ENCODE results near the gene BRIX1.

BRIX1 gene, protein sequence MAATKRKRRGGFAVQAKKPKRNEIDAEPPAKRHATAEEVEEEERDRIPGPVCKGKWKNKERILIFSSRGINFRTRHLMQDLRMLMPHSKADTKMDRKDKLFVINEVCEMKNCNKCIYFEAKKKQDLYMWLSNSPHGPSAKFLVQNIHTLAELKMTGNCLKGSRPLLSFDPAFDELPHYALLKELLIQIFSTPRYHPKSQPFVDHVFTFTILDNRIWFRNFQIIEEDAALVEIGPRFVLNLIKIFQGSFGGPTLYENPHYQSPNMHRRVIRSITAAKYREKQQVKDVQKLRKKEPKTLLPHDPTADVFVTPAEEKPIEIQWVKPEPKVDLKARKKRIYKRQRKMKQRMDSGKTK
- 45.4 to 63.6 reads per million in 2 donors for total RNA-seq

DNA sequence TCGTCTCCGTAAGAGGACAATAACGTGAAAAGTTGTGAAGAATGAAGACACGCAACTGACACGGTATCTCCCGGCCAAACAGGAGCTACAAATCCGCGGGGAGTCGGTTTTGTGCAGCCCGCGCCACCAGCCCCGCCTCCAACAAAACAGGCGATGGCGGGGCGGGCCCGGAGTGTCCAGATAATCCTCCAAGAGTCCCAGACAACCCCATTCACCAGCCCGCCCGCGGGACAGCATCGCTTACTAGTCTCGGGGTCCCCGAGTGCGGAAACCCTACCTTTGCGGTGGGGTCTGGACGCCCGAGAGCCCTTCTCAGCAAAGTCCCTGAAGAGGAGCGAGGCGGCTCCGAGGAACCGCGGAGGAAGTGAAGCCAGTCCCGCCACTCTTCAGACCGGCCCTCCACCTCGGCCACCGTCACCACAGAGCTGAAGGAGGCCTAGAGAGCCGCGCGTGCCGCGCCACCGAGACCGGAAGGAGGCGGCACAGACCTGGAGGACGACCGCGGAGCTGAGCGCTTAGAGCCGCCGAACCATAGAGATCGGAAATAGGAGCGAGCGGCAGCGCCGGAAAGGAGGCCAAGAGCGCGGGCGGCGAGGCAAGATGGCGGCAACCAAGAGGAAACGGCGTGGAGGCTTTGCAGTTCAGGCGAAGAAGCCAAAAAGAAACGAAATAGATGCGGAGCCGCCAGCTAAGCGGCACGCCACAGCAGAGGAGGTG is at the start of gene BRIX1, which contains the start of gene RAD1:
Gene BRIX1 (plus strand): TSS at position 573 of the 717 bp plus-strand sequence. CDS start 28 bp downstream, at position 601.
Gene RAD1 (minus strand): TSS at position 366 of the 717 bp plus-strand sequence. CDS start 612 bp downstream, outside the sequence.
- peak; percentile 87 for DNase-seq

DNA sequence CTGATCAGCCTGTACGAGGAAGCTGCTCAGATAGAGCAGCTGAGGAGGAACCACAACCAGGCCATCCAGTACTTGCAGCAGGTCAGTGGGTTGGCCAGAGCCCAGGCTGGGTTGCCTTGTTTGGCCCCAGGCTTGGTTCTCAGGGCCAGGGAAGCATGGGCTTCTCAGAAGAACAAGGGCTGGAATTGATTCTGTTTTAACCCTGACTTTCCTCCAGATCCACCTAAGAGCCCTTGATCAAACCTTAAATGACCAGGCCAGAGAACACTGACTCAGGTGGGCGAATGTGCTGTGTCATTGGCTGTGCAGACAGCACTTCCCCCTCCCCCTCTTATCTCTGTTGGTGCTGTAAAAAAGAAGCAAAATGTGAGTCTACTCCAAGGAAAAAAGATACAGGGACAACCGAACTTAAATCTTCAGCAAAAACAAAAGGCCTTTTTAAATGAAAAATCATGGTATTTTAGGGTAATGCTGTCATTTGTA is 48.5 kb upstream of the BRIX1 start:
- DNase-seq, result no peak

DNA sequence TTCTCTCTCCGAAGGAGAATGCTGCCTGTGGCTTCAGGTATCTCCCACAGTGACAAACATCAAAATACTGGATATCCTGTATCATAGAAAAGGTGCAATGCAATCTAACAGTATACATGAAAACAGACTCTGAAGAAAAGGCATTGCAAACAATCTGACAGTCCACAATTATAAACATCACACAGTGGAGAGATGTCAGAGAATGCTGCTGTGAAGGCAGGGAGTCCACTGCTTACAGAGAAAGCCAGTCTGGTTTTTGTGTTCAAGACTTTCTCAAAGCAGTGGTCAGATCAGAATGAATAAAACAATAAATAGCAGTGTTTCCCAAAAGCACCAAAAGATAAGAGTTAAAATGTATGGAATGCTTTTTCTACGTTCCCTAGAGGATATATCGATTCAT is 47.9 kb upstream of the BRIX1 start:
- no peak for DNase-seq

DNA sequence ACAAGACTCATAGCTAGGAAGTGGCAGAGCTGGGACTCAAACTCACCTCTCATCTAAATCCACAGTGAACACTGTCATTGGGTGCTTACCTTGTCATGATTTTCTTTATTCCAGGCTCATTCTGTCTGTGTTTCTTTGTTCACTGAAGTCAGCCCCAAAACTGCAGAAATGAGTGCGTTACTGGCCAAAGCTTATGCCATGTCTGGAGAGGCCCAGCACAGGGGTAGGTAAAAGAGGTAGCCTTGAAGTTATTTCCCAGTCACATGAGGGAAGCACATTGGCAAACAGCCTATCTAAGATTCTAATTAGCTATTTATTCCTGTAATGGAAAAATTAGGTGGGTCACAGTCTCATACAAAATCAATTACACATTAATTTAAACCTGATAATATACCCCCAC is 46.7 kb upstream of the BRIX1 start:
- no peak for DNase-seq

DNA sequence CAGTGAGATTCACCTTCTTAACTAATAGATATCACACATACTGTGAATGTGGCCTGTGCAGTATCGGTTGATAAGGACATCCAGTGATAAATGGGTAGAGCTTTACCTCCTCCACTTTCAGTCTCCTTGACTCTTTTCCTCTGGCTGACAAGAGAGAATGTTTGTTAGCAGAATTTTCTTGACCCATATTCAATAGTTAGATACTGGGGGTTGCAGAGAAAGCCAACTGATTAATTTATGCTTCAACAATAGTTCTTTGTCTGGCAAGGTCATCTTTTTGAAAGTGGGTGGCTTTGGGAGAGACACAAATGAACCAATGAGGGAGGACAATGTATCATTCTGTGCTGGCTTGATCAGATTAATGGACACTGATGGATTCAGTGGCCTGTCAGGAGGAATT is 46.3 kb upstream of the BRIX1 start:
- no peak for DNase-seq

DNA sequence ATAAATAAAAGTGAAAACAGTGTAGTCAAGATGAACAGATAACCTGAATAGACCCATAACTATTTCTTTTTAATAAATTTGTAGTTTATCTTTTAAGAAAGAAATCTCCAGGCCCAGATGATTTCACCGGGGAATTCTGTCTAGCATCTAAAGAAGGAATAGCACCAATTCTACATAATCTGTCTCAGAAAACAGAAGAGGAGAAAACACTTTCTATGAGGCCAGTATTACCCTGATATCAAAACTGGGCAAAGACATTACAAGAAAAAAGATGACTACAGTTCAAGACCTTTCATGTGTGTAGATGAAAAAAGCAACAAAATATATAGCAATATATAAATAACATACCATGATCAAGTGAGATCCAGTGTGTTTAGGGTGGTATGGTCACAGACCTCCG is 45.1 kb upstream of the BRIX1 start:
- DNase-seq, result no peak

DNA sequence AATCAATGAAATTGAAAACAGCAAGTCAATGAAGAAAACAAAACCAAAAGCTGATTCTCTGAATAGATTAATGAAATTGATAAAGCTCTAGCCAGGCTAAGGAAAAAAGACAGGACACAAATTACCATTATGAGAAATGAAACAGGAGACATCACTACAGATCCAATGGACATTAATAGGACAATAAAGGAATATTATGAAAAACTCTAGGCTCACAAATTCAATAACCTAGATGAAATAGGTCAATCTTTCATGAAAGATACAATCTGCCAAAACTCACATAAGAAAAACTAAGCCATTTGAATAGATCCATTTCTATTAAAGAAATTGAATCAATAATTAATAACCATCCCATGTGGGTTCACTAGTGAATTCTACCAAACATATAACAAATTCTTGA is 39.2 kb upstream of the BRIX1 start:
- no peak for DNase-seq

DNA sequence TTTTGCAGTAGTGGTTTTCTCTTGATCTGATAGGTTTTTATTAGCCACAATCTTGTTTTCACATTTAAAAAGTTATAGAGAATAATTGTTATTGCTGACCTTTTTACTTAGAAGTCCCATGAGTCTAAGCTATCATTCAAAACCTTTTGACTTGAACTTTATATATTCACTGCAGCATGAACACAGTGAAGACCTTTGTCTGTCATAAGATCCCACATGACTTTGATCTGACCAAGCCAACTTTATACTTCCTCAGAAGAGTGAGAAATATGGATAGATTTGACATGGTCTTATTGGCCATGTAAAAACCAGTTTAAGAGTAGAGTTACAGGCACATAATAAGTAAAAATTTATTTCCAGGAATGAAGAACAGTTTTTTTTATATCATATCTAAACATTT is 34.3 kb upstream of the BRIX1 start:
- no peak for DNase-seq

DNA sequence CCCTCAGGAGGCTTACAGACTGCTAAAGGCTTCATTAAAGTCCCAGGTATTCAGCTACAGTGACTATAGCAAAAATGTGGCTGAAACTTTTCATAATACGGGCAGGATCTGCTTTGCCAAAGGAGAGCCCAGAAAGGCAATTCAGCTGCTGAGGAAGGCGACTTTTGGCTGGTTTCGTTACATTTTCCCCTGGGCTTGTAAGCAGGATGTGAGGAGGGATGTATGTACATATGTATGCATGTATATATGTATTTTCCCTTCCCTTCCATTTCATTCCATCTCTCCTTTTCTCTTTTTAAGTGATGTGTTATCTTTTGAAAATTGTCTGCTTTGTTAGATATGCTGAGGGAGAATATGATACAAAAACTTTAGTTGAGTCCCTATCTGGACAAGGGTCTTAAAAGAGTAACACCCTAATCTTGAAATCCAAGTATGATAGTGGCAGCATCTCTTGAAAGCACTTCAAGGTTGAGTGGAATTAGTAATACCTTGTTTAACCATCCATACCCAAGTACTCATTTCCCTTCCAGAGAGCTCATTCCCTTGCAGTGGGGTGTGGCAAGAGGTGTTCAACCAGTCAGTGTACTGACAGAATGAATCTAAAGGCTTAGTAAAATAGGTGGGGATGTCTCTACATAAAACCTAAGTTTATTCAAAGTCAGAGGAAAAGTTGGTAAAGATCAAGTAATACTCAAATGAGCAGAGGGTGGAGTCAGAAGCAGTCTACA is 29.0 kb upstream of the BRIX1 start:
- DNase-seq, result no peak

DNA sequence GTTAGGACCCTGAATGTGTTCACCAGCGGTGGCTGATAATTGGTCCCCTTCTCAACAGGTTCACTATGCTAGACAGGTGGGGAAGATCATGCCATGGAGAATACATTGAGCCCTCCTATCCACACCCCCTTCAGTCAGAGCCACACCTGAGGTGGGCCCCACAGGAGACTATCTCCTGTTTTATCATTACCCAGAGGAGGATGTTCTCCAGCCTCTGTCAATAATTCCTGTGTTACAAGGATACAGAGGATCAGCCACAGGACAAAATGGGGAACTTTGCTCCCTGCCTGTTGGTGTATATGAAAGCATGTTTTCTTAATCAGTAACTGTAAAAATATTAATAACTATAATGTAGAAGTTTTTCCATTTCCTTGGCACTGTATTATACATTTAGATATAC is 26.1 kb upstream of the BRIX1 start:
- DNase-seq, result no peak

DNA sequence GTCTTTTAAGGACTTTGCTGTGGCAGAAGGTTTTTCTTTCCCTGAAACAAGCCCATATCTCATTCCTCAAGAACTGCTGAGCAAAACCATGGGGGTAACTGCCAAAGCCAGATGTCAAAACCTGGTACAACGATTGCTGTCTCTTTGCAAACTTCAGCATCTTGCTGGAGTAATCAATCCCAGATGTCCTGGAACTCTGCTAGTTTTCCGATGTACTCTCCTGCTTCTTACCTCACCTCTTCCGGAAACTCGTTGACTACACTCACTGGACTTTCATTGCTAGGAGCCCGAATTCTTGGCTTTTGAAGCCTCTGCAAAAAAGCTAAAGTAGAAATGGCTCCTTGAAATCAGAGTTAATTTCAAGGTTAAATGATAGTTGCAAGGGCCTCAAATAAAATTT is 23.5 kb upstream of the BRIX1 start:
- DNase-seq, result no peak

DNA sequence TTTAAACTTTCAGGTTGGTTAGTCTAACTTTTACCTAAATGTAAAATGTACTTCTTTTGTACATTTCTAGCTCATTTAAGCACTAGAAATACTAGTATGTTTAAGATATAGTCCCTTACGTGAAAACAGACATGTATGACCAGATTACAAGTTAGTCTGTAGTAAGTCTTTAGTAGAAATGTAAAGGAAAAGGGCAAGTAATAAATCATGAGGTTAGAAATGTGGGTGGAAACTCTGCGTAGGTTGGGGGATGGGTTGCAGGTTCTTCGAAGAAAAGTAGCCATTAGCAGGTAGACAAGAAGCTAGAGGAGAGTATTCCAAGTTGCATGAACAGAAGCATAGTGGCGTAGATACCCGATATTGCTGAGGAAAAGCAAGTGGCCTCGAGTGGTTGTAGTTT is 23.1 kb upstream of the BRIX1 start:
- no peak for DNase-seq

DNA sequence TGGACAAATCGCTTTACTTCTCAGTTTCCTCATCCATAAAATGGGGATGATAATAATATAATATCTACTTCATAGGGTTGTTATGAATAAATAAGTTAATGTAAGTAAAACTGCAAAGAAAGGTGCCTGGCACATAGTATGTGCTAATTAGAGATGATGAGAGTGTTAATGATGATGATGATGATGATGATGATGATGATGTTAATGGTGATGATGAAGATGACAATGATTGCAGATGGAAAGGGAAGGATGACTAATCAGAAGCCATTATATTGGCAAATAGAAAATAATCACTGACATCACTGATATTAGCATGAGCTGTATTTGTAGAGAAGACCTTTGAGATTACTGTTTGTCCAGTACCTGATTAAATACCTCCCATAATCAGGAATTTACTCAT is 20.8 kb upstream of the BRIX1 start:
- DNase-seq, result no peak

DNA sequence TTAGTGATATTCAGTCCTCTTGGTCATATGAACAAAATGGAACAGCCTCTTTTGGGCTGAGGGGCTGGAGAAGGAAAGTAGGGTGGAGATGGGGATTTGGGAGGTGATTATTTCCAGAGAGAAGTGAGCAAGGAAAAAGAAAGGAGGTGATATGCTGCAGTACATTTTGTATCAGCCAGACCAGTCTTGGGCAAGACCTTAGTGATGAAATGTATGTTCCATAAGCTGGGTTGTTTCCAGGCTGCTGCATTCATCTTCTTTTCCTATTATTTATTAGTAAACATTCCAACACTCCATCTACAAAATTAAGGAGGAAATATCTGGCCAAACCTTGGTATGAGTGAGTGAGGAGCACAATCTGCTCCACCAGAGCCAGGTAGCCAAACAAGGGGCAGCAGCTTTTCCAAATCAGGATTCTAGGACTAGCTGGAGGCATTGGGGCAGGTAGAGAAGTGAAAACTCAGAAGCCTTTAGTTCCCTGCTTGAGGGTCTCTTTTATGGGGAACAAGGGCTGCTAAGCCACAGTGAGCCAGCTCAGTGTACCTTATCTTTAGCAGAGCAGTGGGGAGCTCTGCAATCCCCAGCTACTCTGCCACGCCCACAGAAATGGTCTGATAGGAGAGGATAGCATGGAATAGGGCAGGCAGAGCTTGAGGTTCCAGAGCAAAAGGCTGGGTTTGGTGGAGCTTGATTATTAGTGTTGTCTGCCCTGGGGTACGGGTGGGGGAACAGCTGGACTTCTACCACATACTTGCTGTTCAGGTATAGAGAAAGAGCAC is 19.7 kb upstream of the BRIX1 start:
- no peak for DNase-seq

DNA sequence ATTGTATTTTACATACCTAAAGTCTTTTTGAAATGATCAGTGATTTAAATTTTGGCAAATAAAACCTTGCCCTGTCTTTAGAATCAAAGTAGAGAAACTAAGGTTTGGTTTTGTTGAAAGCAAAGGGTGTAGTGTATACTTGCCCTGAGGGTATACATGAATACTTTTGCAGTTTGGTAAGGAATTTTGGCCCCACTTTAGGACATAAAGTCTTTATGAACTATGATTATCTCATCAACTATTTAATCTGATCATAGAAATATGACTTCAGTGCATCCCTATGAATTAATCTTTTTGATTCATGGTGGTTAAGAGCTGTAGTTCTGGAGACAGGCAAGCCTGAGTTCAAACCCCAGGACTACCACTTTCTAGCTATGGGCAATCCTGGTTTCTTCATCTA is 17.9 kb upstream of the BRIX1 start:
- no peak for DNase-seq

DNA sequence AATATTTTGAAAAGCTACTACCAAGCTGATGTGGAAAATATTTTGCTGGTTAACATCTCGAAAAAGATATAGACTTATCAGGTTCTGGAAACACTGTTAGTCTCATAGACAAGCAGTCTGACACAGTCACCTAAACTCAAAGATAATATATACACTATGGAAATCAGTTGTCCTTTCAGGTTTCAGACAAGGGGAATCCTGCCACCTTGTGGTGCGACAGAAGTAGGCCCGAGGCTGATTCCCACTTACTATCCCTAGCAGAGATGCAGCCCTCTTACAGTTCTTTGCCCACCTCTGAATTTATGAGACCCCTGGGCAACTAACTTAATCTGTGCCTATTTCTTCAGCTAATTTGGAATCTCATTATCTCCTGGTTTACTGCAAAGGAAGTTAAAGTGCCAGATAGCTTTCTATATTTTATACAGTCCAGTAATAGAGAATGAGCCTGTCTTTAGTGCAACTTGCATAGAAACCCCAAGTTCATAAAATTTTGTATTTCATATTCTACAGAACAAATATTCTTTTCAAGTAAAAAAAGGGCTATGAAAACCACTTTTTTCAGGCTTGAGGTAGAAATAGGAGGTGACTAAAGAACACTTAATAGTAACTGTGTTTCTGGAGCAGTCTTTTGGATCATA is 17.1 kb upstream of the BRIX1 start:
- peak; percentile 46 for DNase-seq

DNA sequence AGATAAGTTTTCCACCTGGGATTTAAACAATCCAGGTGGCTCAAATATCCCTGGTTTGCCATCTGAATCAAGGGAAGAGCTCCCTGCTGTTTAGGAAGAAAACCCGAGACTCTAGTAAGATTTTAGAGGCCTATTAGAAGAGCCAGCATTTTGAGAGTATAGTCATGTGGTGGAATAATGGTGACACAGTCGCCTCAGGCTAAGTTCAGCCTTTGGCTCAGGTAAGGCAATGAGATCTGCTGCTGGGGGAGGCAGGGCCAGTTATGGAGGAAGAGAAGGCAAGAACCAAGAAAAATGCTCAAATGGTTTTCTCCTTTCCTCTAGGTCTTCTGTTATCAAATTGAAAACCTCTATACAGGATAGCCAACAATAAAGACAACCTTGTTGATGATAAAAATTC is 16.4 kb upstream of the BRIX1 start:
- no peak for DNase-seq

DNA sequence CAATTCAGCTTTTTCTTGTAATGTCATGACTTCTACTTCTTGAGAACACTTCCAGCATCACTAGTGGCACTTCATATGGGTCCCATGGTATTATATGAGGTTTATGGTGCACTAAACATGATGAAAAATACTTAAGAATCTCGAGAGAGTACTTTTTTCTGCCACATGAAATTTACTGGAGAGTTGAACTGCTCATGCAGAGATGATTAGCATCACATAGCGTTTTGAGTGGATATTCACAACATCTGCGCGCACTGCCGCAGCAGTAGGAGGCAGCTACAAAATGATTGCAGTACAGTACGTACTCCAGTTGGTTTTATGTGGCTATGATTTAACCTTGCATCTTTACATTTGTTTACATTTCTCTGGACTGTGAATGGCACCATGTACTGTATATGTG is 14.9 kb upstream of the BRIX1 start:
- DNase-seq, result no peak

DNA sequence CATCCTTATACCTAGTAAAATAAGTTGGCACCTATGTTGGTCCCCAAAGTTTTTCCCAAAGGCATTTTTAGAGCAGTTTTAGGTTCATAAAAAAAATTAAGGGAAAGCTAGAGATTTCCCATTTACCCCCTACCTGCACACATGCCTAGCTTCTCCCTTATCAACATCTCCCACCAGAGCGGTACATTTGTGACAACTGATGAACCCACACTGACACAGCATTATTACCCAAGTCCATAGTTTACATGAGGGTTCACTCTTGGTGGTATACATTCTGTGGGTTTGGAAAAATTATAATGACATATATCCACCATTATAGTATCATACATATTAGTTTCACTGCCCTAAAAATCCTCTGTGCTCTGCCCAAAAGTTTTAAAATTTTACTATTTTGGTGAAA is 12.3 kb upstream of the BRIX1 start:
- DNase-seq, result no peak

DNA sequence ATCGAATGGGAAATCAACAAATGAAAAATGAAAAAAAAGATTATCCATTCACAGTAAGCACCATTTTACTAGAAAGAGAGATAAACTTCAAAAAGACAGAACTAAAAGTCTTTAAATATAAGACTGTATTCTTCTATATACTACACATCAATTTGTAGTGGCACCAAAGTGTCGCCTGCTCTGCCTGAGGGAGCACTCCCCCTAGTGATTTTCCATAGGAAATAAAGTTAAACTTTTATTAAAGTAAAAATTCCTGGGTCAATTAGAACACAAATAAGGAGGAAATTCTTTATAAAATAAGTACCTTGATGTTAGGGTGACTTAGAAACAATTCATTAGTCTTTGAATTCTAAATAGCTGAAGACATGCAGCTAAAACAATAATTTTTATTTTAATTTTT is 9.9 kb upstream of the BRIX1 start:
- no peak for DNase-seq

DNA sequence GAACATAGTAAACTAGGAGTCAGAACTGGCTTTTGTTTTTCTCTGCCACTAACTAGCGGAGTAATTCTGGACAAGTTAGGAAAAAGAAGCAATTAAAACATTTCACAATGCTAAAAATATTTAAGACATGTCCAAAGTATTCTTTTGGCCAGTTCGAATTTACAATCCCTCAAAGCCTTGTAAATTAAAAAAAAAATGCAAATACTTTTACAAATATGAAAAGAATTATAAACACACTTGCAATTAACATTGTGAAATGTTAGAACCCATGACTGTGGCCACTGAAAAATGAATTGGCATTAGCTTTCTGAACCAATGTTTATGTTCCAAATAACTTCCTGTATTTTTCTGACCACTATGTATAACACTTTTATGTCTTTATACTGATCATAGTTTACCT is 2.4 kb upstream of the BRIX1 start:
- DNase-seq, result no peak

DNA sequence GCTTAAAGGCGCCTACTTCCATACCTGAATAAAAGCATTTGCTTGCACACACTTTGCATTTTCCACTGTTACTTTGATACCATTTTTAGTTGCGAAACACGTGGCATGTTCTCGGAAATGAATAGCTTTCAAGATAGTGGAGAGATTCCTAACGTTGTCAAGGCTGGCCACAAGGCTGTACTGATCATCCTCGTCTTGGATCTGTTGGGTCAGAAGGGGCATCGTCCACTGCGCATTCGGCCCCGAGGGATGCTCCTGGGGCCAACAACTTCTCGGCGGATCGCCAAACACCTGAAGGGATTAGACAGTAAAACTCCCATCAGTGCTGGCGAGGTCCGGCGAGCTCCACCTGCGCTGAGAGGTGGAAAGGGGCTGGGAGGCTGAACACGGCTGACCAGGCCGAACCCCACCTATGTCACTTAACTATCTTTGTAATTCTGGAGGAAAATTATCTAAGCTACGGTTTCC is 806 bp upstream of the BRIX1 start:
- no peak for DNase-seq

Measured in T-helper 9 cell (primary cell).